ENCODE data around the gene GAREM1. TPM values are rescaled to one million over a fixed set of nuclear protein-coding genes. Genes with fewer than 3 reads are reported as not detected.
"Not testable (repeated sequence)": the region's sequence is repeated elsewhere in the genome, so short reads cannot be mapped to it uniquely, and the experiment has no call there.

The GAREM1 gene
- total RNA-seq, 1 donor from 2014 or later = 5.1 TPM

GRCh38 chr18:32238635-32239268 lies 231.9 kb downstream of the GAREM1 start:
- H3K36me3 ChIP-seq = no peaks in the 10 kb centered on the region
- no peak for TF ChIP-seq EZH2phosphoT487 (IDR thresholded peaks at IDR 0.05)
- peak; percentile 12 for TF ChIP-seq CTCF (IDR thresholded peaks at IDR 0.05)
- no peak for TF ChIP-seq EZH2 (IDR thresholded peaks at IDR 0.05)
- H3K9me3 ChIP-seq (ENCODE audit: low read depth) = peaks cover 6% of the 10 kb centered on the region
- no peak overlapping the region for H3K27ac ChIP-seq
- H3K9me3 Mint-ChIP-seq = peaks cover 2% of the 10 kb centered on the region
- H3K4me3 Mint-ChIP-seq = no peak overlapping the region
- no peaks in the 10 kb centered on the region for H3K27me3 Mint-ChIP-seq (ENCODE audit: insufficient read depth, low read depth)
- peaks cover 14% of the 10 kb centered on the region for H3K4me1 Mint-ChIP-seq
- DNase-seq (ENCODE audit: low spot score) = no peak
- H2AFZ ChIP-seq (replicated peaks) = peak overlapping the region; percentile 69
- peaks cover 8% of the 10 kb centered on the region for H3F3A ChIP-seq (ENCODE audit: low read depth)
- H3K27ac Mint-ChIP-seq = no peak overlapping the region
- H3K4me2 ChIP-seq = no peak overlapping the region
- no peaks in the 10 kb centered on the region for H4K20me1 ChIP-seq (ENCODE audit: low read depth)
- H3K27me3 ChIP-seq = no peaks in the 10 kb centered on the region
- no peaks in the 10 kb centered on the region for H3K36me3 Mint-ChIP-seq
- H3K79me2 ChIP-seq (ENCODE audit: low read depth) = no peaks in the 10 kb centered on the region
- H3K4me3 ChIP-seq = no peak overlapping the region
- H3K4me1 ChIP-seq = peaks cover 12% of the 10 kb centered on the region
- H3K9ac ChIP-seq = no peak overlapping the region

GRCh38 chr18:32237049-32237448 lies 233.6 kb downstream of the GAREM1 start:
- no peak for DNase-seq (ENCODE audit: low spot score)
- Histone ChIP-seq H3K27me3 (no peaks in the 10 kb centered on the region), H3K27ac (no peak overlapping the region), H3F3A (ENCODE audit: low read depth) (peaks cover 8% of the 10 kb centered on the region), H3K4me3 (no peak overlapping the region), H3K36me3 (no peaks in the 10 kb centered on the region), H3K4me2 (no peak overlapping the region), H2AFZ (replicated peaks) (no peak overlapping the region), H3K4me1 (peaks cover 5% of the 10 kb centered on the region), H4K20me1 (ENCODE audit: low read depth) (no peaks in the 10 kb centered on the region), H3K9ac (no peak overlapping the region), H3K9me3 (ENCODE audit: low read depth) (peaks cover 6% of the 10 kb centered on the region), H3K79me2 (ENCODE audit: low read depth) (no peaks in the 10 kb centered on the region)
- no peak overlapping the region for H3K4me3 Mint-ChIP-seq
- H3K27me3 Mint-ChIP-seq (ENCODE audit: insufficient read depth, low read depth) = no peaks in the 10 kb centered on the region
- peaks cover 6% of the 10 kb centered on the region for H3K4me1 Mint-ChIP-seq
- peaks cover 5% of the 10 kb centered on the region for H3K9me3 Mint-ChIP-seq
- H3K36me3 Mint-ChIP-seq = no peaks in the 10 kb centered on the region
- no peak for TF ChIP-seq EZH2phosphoT487 (IDR thresholded peaks at IDR 0.05)
- no peak for TF ChIP-seq EZH2 (IDR thresholded peaks at IDR 0.05)
- no peak for TF ChIP-seq CTCF (IDR thresholded peaks at IDR 0.05)
- no peak overlapping the region for H3K27ac Mint-ChIP-seq

GRCh38 chr18:32233348-32233747 lies 237.3 kb downstream of the GAREM1 start:
- H3K9ac ChIP-seq; H3K4me1 Mint-ChIP-seq; H3K4me1 ChIP-seq; H4K20me1 ChIP-seq (ENCODE audit: low read depth); H3K36me3 Mint-ChIP-seq; H3K4me3 ChIP-seq; H3K27ac Mint-ChIP-seq; H3K4me3 Mint-ChIP-seq; H3K27me3 Mint-ChIP-seq (ENCODE audit: insufficient read depth, low read depth); H3K36me3 ChIP-seq; H3F3A ChIP-seq (ENCODE audit: low read depth); H2AFZ ChIP-seq (replicated peaks); DNase-seq (ENCODE audit: low spot score); H3K27ac ChIP-seq; H3K4me2 ChIP-seq; H3K79me2 ChIP-seq (ENCODE audit: low read depth); H3K9me3 Mint-ChIP-seq; H3K27me3 ChIP-seq; H3K9me3 ChIP-seq (ENCODE audit: low read depth): not testable (repeated sequence)

GRCh38 chr18:32219431-32220018 lies 251.2 kb downstream of the GAREM1 start:
- H3K4me1 Mint-ChIP-seq = no peaks in the 10 kb centered on the region
- no peaks in the 10 kb centered on the region for H3K27me3 ChIP-seq
- no peaks in the 10 kb centered on the region for H3K9me3 Mint-ChIP-seq
- no peaks in the 10 kb centered on the region for H3K27me3 Mint-ChIP-seq (ENCODE audit: insufficient read depth, low read depth)
- no peak overlapping the region for H3K4me3 ChIP-seq
- no peak overlapping the region for H3K27ac ChIP-seq
- H3K36me3 Mint-ChIP-seq = peaks cover 1% of the 10 kb centered on the region
- no peak overlapping the region for H3K27ac Mint-ChIP-seq
- no peak overlapping the region for H2AFZ ChIP-seq (replicated peaks)
- DNase-seq (ENCODE audit: low spot score) = no peak
- no peak overlapping the region for H3K4me2 ChIP-seq
- H3F3A ChIP-seq (ENCODE audit: low read depth) = no peaks in the 10 kb centered on the region
- H3K4me1 ChIP-seq = no peaks in the 10 kb centered on the region
- no peak for TF ChIP-seq EZH2 (IDR thresholded peaks at IDR 0.05)
- no peak for TF ChIP-seq EZH2phosphoT487 (IDR thresholded peaks at IDR 0.05)
- TF ChIP-seq CTCF (IDR thresholded peaks at IDR 0.05) = no peak
- no peaks in the 10 kb centered on the region for H4K20me1 ChIP-seq (ENCODE audit: low read depth)
- H3K4me3 Mint-ChIP-seq = no peak overlapping the region
- H3K9ac ChIP-seq = no peak overlapping the region
- no peaks in the 10 kb centered on the region for H3K9me3 ChIP-seq (ENCODE audit: low read depth)
- H3K36me3 ChIP-seq = no peaks in the 10 kb centered on the region
- H3K79me2 ChIP-seq (ENCODE audit: low read depth) = no peaks in the 10 kb centered on the region

Data from neural progenitor cell (in vitro differentiated cells).